Aorta (tissue), 5 donors: Measurements from ENCODE around the gene TMEM134. TPM values are rescaled to one million over a fixed set of nuclear protein-coding genes. Genes with fewer than 3 reads are reported as not detected.
A peak's percentile ranks its signal among the peaks of the same experiment; 100 is the strongest.

ENCODE experiments used
- ATAC-seq: fragments of 200-7000 bp; cut with Tn5 transposase; one replicate; pipeline ENCODE4 v1.9.1; 2022; ENCODE audit warnings: moderate library complexity; ENCODE audit not compliant: low FRiP score
- DNase-seq, 2 donors: peaks; one replicate each; pipeline ENCODE4 v3.0.0-alpha.2; 2020
- H3K27ac ChIP-seq, 2 donors: one replicate each; pipeline ENCODE4 v1.5.1; 2013; ENCODE audit warnings: low read length in 2 of 2, mild to moderate bottlenecking in 2 of 2, moderate library complexity in 2 of 2, control low read depth in 1 of 2, inconsistent platforms in 1 of 2, low read depth in 1 of 2
- H3K27me3 ChIP-seq, 2 donors: one replicate each; pipeline ENCODE4 v1.6.1; 2013; ENCODE audit warnings: control low read depth in 1 of 2, low read length in 1 of 2, mild to moderate bottlenecking in 1 of 2, moderate library complexity in 1 of 2; ENCODE audit not compliant: insufficient read depth in 2 of 2, control insufficient read depth in 1 of 2
- H3K36me3 ChIP-seq, 2 donors: one replicate each; pipeline ENCODE4 v1.6.1; 2013; ENCODE audit warnings: control low read depth in 1 of 2, low read length in 1 of 2, mild to moderate bottlenecking in 1 of 2; ENCODE audit not compliant: insufficient read depth in 2 of 2, control insufficient read depth in 1 of 2
- H3K4me1 ChIP-seq, 2 donors: one replicate each; pipeline ENCODE4 v1.6.1; 2013; ENCODE audit warnings: low read length in 2 of 2, control low read depth in 1 of 2, mild to moderate bottlenecking in 1 of 2, moderate library complexity in 1 of 2; ENCODE audit not compliant: insufficient read depth in 2 of 2, control insufficient read depth in 1 of 2
- H3K4me3 ChIP-seq, 2 donors: one replicate each; pipeline ENCODE4 v1.5.1; 2013; ENCODE audit warnings: low read length in 2 of 2, control low read depth in 1 of 2, mild to moderate bottlenecking in 1 of 2
- H3K9me3 ChIP-seq: one replicate; pipeline ENCODE4 v1.6.1; 2013; ENCODE audit warnings: mild to moderate bottlenecking, low read length; ENCODE audit not compliant: control insufficient read depth
- WGBS, 2 donors: extraction: QIAGEN DNeasy Blood & Tissue Kit; methylation state at CpG; one replicate each; pipeline ENCODE4 v1.1.7; 2013; 5-methylcytosine and 5-hydroxymethylcytosine counted together
- intact Hi-C, 2 donors: fragments of 100-400 bp; cut with DNase I; formaldehyde crosslinking; loops; one replicate each; pipeline versions ENCODE4 v1.14.2 to v1.15.0; 2022
- polyA plus RNA-seq, 2 donors: library from polyadenylated mRNA; stranded (reverse); fragments of 200-250 nt; gene quantifications; one replicate each; pipeline ENCODE4 v1.2.3, GENCODE V29; 2013
- total RNA-seq, 2 donors: library from RNA; stranded (reverse); fragmentation: NEBNext Ultra II Directional; extraction: Animal tissue kit (Norgen Biotek cat#: 25700); gene quantifications; one replicate each; pipeline ENCODE4 v1.2.1, GENCODE V29; 2021
- donor health status: healthy with polysubstance abuse.
- donor health status: Bipolar disorder and iron deficiency.
- donor health status: DM: no; HTN: no; CAD: no.
- donor health status: DM: no; HTN: no; CAD: no.
- donor health status: DM: yes; HTN: yes; CAD: no.

Gene TMEM134
- total and polyA plus RNA-seq, 4 donors = 20.0 to 63.2 (median 35.9) TPM

- no peaks in the 10 kb centered on the region for H3K27me3 ChIP-seq
- intact Hi-C loops = no loop called here
- ATAC-seq (no peak), DNase-seq (no peak)
- H3K36me3 ChIP-seq = peaks cover 0 to 2% of the 10 kb centered on the region in 2 donors
- no peak overlapping the region for H3K4me3 ChIP-seq
- H3K27ac ChIP-seq = no peak overlapping the region
- H3K9me3 ChIP-seq = no peaks in the 10 kb centered on the region
- WGBS, 2 donors = 94 to 96% methylated on average over 21 of the region's 21 CpGs
- no peaks in the 10 kb centered on the region for H3K4me1 ChIP-seq
Measured at GRCh38 chr11:67497656-67498291, 28.7 kb upstream of the TMEM134 start.

GRCh38 chr11:67496113-67496512 is 27.1 kb upstream of the TMEM134 start:
- DNase-seq (no peak), ATAC-seq (no peak)
- WGBS, 2 donors = 94 to 95% methylated on average over 12 of the region's 12 CpGs
- H3K36me3 ChIP-seq = peaks cover 0 to 2% of the 10 kb centered on the region in 2 donors
- no peaks in the 10 kb centered on the region for H3K9me3 ChIP-seq
- H3K27me3 ChIP-seq = no peaks in the 10 kb centered on the region
- H3K27ac ChIP-seq = no peak overlapping the region
- intact Hi-C loops = no loop called here
- no peaks in the 10 kb centered on the region for H3K4me1 ChIP-seq
- H3K4me3 ChIP-seq = no peak overlapping the region

- no peaks in the 10 kb centered on the region for H3K9me3 ChIP-seq
- peaks cover 0 to 2% of the 10 kb centered on the region in 2 donors for H3K36me3 ChIP-seq
- no peak for ATAC-seq
- 92 to 95% methylated on average over 14 to 16 of the region's 16 CpGs for WGBS, 2 donors
- no peak overlapping the region for H3K4me3 ChIP-seq
- DNase-seq = no peak
- no peaks in the 10 kb centered on the region for H3K27me3 ChIP-seq
- no peaks in the 10 kb centered on the region for H3K4me1 ChIP-seq
- intact Hi-C loops = no loop called here
- no peak overlapping the region for H3K27ac ChIP-seq
Measured at GRCh38 chr11:67495234-67496005, 26.4 kb upstream of the TMEM134 start.

- Histone ChIP-seq H3K9me3 (no peaks in the 10 kb centered on the region), H3K27me3 (no peaks in the 10 kb centered on the region), H3K4me1 (no peaks in the 10 kb centered on the region), H3K36me3 (peaks cover 0 to 2% of the 10 kb centered on the region in 2 donors), H3K27ac (no peak overlapping the region), H3K4me3 (no peak overlapping the region)
- ATAC-seq (no peak), DNase-seq (peak in 1 of 2 donors; percentile 76)
- WGBS, 2 donors = 91 to 93% methylated on average over 49 to 59 of the region's 59 CpGs
- intact Hi-C loops = no loop called here
Measured at GRCh38 chr11:67494371-67495233, 25.6 kb upstream of the TMEM134 start.

- no peak for ATAC-seq
- Histone ChIP-seq H3K9me3 (no peaks in the 10 kb centered on the region), H3K4me1 (no peaks in the 10 kb centered on the region), H3K36me3 (peaks cover 0 to 2% of the 10 kb centered on the region in 2 donors), H3K4me3 (no peak overlapping the region), H3K27me3 (no peaks in the 10 kb centered on the region), H3K27ac (no peak overlapping the region)
- no peak for DNase-seq
- 95 to 97% methylated on average over 65 of the region's 65 CpGs for WGBS, 2 donors
- intact Hi-C loops = no loop called here
Measured at GRCh38 chr11:67493548-67494370, 24.7 kb upstream of the TMEM134 start.

- Histone ChIP-seq H3K4me1 (no peaks in the 10 kb centered on the region), H3K36me3 (no peaks in the 10 kb centered on the region), H3K4me3 (no peak overlapping the region), H3K9me3 (no peaks in the 10 kb centered on the region), H3K27ac (no peak overlapping the region), H3K27me3 (no peaks in the 10 kb centered on the region)
- intact Hi-C loops = no loop called here
- DNase-seq (peak in 1 of 2 donors; percentile 77), ATAC-seq (no peak)
- WGBS, 2 donors = 81 to 84% methylated on average over 44 to 46 of the region's 46 CpGs
Measured at GRCh38 chr11:67492801-67493547, 23.9 kb upstream of the TMEM134 start.

- Histone ChIP-seq H3K27ac (no peak overlapping the region), H3K36me3 (no peaks in the 10 kb centered on the region)
- 73 to 79% methylated on average over 19 of the region's 19 CpGs for WGBS, 2 donors
Measured at GRCh38 chr11:67492069-67492727, 23.1 kb upstream of the TMEM134 start.

More at GRCh38 chr11:67492069-67492727, 23.1 kb upstream of the TMEM134 start:
- Histone ChIP-seq H3K27me3 (no peaks in the 10 kb centered on the region), H3K9me3 (no peaks in the 10 kb centered on the region), H3K4me3 (no peak overlapping the region), H3K4me1 (no peaks in the 10 kb centered on the region)
- no peak for ATAC-seq
- DNase-seq = no peak
- intact Hi-C loops = no loop called here
